K562 (cell line): ENCODE results near the gene RNF11. TPM values are rescaled to one million over a fixed set of nuclear protein-coding genes. Genes with fewer than 3 reads are reported as not detected.

Experiments used
- ATF6 ChIP-seq: sonication (generic); formaldehyde crosslinking; IDR thresholded peaks from 2 replicates; pipeline ENCODE4 v1.4.0; 2020; ENCODE audit warnings: mild to moderate bottlenecking, missing genetic modification reagents
- CBFB ChIP-seq: sonication (generic); formaldehyde crosslinking; IDR thresholded peaks from 2 replicates; pipeline ENCODE4 v1.4.0; 2020; ENCODE audit warnings: mild to moderate bottlenecking, missing genetic modification reagents
- CEBPZ ChIP-seq: fragments of 150-350 bp; IDR thresholded peaks from 2 replicates; pipeline ENCODE4 v1.6.1; 2014; ENCODE audit warnings: low read depth, mild to moderate bottlenecking, low read length, borderline replicate concordance
- CHCHD3 ChIP-seq: fragments of 250-450 bp; sonication (Bioruptor Pico); IDR thresholded peaks from 2 replicates; pipeline ENCODE4 v2.1.2; 2022; ENCODE audit warnings: mild to moderate bottlenecking
- ETV6 ChIP-seq, 3 experiments: fragments of 150-350 bp in 1 of 3; sonication (generic) in 1 of 3; formaldehyde crosslinking in 1 of 3; IDR thresholded peaks; 2 replicates each; pipeline versions ENCODE4 v1.6.1 to v1.8.0; 2014 to 2022; ENCODE audit warnings: borderline replicate concordance in 2 of 3, low read depth in 2 of 3, antibody characterized with exemption in 1 of 3, low read length in 1 of 3, mild to moderate bottlenecking in 1 of 3, missing genetic modification reagents in 1 of 3
- FOXJ3 ChIP-seq: sonication (generic); formaldehyde crosslinking; IDR thresholded peaks from 2 replicates; pipeline ENCODE4 v1.4.0; 2020; ENCODE audit warnings: mild to moderate bottlenecking, missing genetic modification reagents
- GTF2A2 ChIP-seq: IDR thresholded peaks from 2 replicates; pipeline ENCODE4 v1.6.1; 2016; ENCODE audit warnings: mild to moderate bottlenecking, missing genetic modification characterization, missing compliant biosample characterization
- HEY1 ChIP-seq: fragments of 250-450 bp; sonication (Bioruptor Pico); IDR thresholded peaks from 2 replicates; pipeline ENCODE4 v1.5.0; 2020; ENCODE audit warnings: mild to moderate bottlenecking, moderate library complexity, borderline replicate concordance
- HINFP ChIP-seq: fragments of 450-650 bp; conservative IDR thresholded peaks from 2 replicates; pipeline ENCODE4 v1.6.1; 2016; ENCODE audit warnings: missing genetic modification characterization, low read depth, mild to moderate bottlenecking, control low read depth, missing compliant biosample characterization
- KDM2B ChIP-seq: fragments of 250-450 bp; sonication (Bioruptor Pico); IDR thresholded peaks from 2 replicates; pipeline ENCODE4 v1.8.0; 2021; ENCODE audit warnings: mild to moderate bottlenecking, moderate library complexity
- SRF ChIP-seq, 2 experiments: fragments of 250-450, 450-650 bp in 1 of 2; sonication (Bioruptor Pico) in 1 of 2; sonication (generic) in 1 of 2; formaldehyde crosslinking; IDR thresholded peaks; 2 replicates each; pipeline versions ENCODE4 v1.5.0 to v1.5.1; 2020 to 2022; ENCODE audit warnings: mild to moderate bottlenecking in 1 of 2, missing genetic modification reagents in 1 of 2
- SUPT5H ChIP-seq: fragments of 450-650 bp; IDR thresholded peaks from 2 replicates; pipeline ENCODE4 v1.6.1; 2016
- TRIM24 ChIP-seq, 2 experiments: fragments of 450-650 bp; IDR thresholded peaks; 2 replicates each; pipeline ENCODE4 v1.6.1; 2016
- VEZF1 ChIP-seq: fragments of 200-800 bp; sonication (Bioruptor generic); IDR thresholded peaks from 2 replicates; pipeline ENCODE4 v1.6.1; 2017; ENCODE audit warnings: missing genetic modification characterization, missing compliant biosample characterization
- ZNF668 ChIP-seq: fragments of 250-450 bp; sonication (Bioruptor Pico); IDR thresholded peaks from 2 replicates; pipeline ENCODE4 v1.8.0; 2022; ENCODE audit warnings: mild to moderate bottlenecking, inconsistent platforms
- ZNF75A ChIP-seq: fragments of 450-650 bp; formaldehyde crosslinking; IDR thresholded peaks from 2 replicates; pipeline ENCODE4 v1.4.0; 2020; ENCODE audit warnings: mild to moderate bottlenecking
- polyA plus RNA-seq, 8 experiments: library from polyadenylated mRNA; depleted of rRNA in 4 of 8; stranded (reverse) in 5 of 8; unstranded in 3 of 8; fragments of >200 nt; fragmentation: Nextera tagmentation in 2 of 8; fragmentation: Illumina TruSeq in 1 of 8; extraction: Ambion mirVana in 2 of 8; extraction: Trizol in 1 of 8; gene quantifications; 2 replicates each; pipeline versions ENCODE4 v1.2.1 to v1.2.3, GENCODE V29; 2011 to 2014; ENCODE audit warnings: inconsistent platforms in 1 of 8, missing spikeins in 1 of 8
- total RNA-seq, 7 experiments: library from RNA; depleted of rRNA in 6 of 7; stranded (reverse); fragments of >200 nt in 6 of 7; fragmentation: Illumina TruSeq in 2 of 7; extraction: Trizol in 2 of 7; gene quantifications; 2 replicates each; pipeline versions ENCODE4 v1.2.1 to v1.2.3, GENCODE V29; 2011 to 2021; ENCODE audit warnings: low replicate concordance in 1 of 7

Gene RNF11
- total and polyA plus RNA-seq, 9 of the 15 experiments (the other 6 are each of a cell fraction or from before 2014, with no cell fraction given), result 5.7 to 34.3 (median 23.1) TPM

- TF ChIP-seq ATF6 (CRISPR knock-in tag) (0 out of 2 replicates have a peak, but pooled peaks have one; percentile 46), CEBPZ (no peak), SUPT5H (no peak), SRF (CRISPR knock-in tag; IDR thresholded peaks at IDR 0.05) (no peak), GTF2A2 (no peak), ZNF668 (CRISPR knock-in tag) (no peak), KDM2B (CRISPR knock-in tag) (no peak), ETV6 (IDR thresholded peaks at IDR 0.05; ENCODE audit: borderline replicate concordance in 1 of 2, low read depth in 2 of 2, low read length in 1 of 2) (no peak), ETV6 (CRISPR knock-in tag; IDR thresholded peaks at IDR 0.05; ENCODE audit: borderline replicate concordance) (no peak), HEY1 (CRISPR knock-in tag) (no peak), TRIM24 (IDR thresholded peaks at IDR 0.05) (no peak), CHCHD3 (CRISPR knock-in tag) (no peak), VEZF1 (CRISPR knock-in tag) (no peak), FOXJ3 (CRISPR knock-in tag) (no peak), ZNF75A (no peak), CBFB (CRISPR knock-in tag) (no peak), HINFP (tag) (no peak)
Observed at GRCh38 chr1:51237351-51238033, 1.4 kb downstream of the RNF11 start (continued).
